Prostate gland (tissue), 2 donors: ENCODE results near the gene FARS2.

Source experiments
- CTCF ChIP-seq, 4 experiments: fragments of 200-600 bp in 2 of 4; fragments of 450-650 bp in 2 of 4; sonication (generic) in 2 of 4; IDR thresholded peaks; 1 replicate in 3 of 4; 2 replicates in 1 of 4; pipeline ENCODE4 v1.5.1; 2016 to 2019; ENCODE audit warnings: antibody characterized with exemption in 4 of 4, mild to moderate bottlenecking in 2 of 4, moderate library complexity in 2 of 4
- POLR2AphosphoS5 ChIP-seq: sonication (generic); formaldehyde crosslinking; IDR thresholded peaks from one replicate; pipeline ENCODE4 v1.6.1; 2017; ENCODE audit warnings: antibody characterized with exemption

GRCh38 chr6:5782783-5783547 is 521.7 kb downstream of the FARS2 start:
- no peak for TF ChIP-seq POLR2AphosphoS5
- TF ChIP-seq CTCF (IDR thresholded peaks at IDR 0.05) = no peak
